H1 (cell line): ENCODE results near the gene PRODH. TPM values are rescaled to one million over a fixed set of nuclear protein-coding genes. Genes with fewer than 3 reads are reported as not detected.
"Not testable (repeated sequence)": the region's sequence is repeated elsewhere in the genome, so short reads cannot be mapped to it uniquely, and the experiment has no call there.

Experiments used
- CTCF ChIA-PET: fragments of 300-600 bp; sonication (Branson Sonifier 250); formaldehyde crosslinking; loops from one replicate; lab custom pipeline; 2021; ENCODE audit not compliant: partially characterized antibody; lab: Charles Lee
- POLR2A ChIA-PET: fragments of 300-600 bp; sonication (Branson Sonifier 250); formaldehyde crosslinking; loops from one replicate; lab custom pipeline; 2021; ENCODE audit warnings: inconsistent platforms; ENCODE audit not compliant: partially characterized antibody; lab: Charles Lee
- DNase-seq, 2 experiments: peaks; one replicate each; pipeline versions ENCODE4 v3.0.0 to v3.0.0-alpha.2; 2010 to 2022; ENCODE audit warnings: low spot score in 2 of 2, low read depth in 1 of 2, mixed read lengths in 1 of 2
- FAIRE-seq: peaks from 2 replicates; lab custom pipeline; 2011; peaks lifted over from hg19 to GRCh38; lab: Jason Lieb, UNC
- H2AFZ ChIP-seq: 2 replicates; pipeline ENCODE4 v1.8.1; 2012; ENCODE audit warnings: low read length, inconsistent platforms
- H2AK5ac ChIP-seq: 2 replicates; pipeline ENCODE4 v1.6.1; 2013; ENCODE audit warnings: low read depth, low read length
- H2BK120ac ChIP-seq: replicated peaks from 2 replicates; pipeline ENCODE3; 2013; ENCODE audit warnings: low read depth, low read length, inconsistent platforms
- H2BK12ac ChIP-seq: 2 replicates; pipeline ENCODE4 v1.6.1; 2013; ENCODE audit warnings: low read depth, low read length
- H2BK15ac ChIP-seq: 2 replicates; pipeline ENCODE4 v1.6.1; 2013; ENCODE audit warnings: low read length
- H2BK20ac ChIP-seq: 2 replicates; pipeline ENCODE4 v1.6.1; 2013; ENCODE audit warnings: low read length
- H2BK5ac ChIP-seq: 2 replicates; pipeline ENCODE4 v1.6.1; 2013; ENCODE audit warnings: low read depth, low read length
- H3K14ac ChIP-seq: 2 replicates; pipeline ENCODE4 v1.6.1; 2013; ENCODE audit warnings: inconsistent platforms; ENCODE audit not compliant: insufficient read length
- H3K18ac ChIP-seq: 2 replicates; pipeline ENCODE4 v1.6.1; 2013; ENCODE audit warnings: low read length; ENCODE audit errors: extremely low read depth
- H3K23ac ChIP-seq: 2 replicates; pipeline ENCODE4 v1.6.1; 2013; ENCODE audit warnings: inconsistent platforms; ENCODE audit not compliant: insufficient read length
- H3K23me2 ChIP-seq: 2 replicates; pipeline ENCODE4 v1.6.1; 2013; ENCODE audit warnings: low read depth, low read length
- H3K27ac ChIP-seq: 2 replicates; pipeline ENCODE4 v1.6.1; 2011; ENCODE audit warnings: low read depth, low read length, inconsistent platforms
- H3K27me3 ChIP-seq, 4 experiments: replicated peaks in 1 of 4; 1 replicate in 1 of 4; 2 replicates in 3 of 4; pipeline versions ENCODE4 v1.6.1 to v1.8.1; 2011 to 2013; ENCODE audit warnings: low read length in 3 of 4, mild to moderate bottlenecking in 3 of 4, inconsistent platforms in 2 of 4, mixed read lengths in 2 of 4, moderate library complexity in 1 of 4; ENCODE audit not compliant: control insufficient read depth in 3 of 4, insufficient read depth in 3 of 4; ENCODE audit errors: extremely low read depth in 1 of 4
- H3K36me3 ChIP-seq, 4 experiments: 2 replicates each; pipeline versions ENCODE4 v1.6.1 to v1.8.1; 2011 to 2013; ENCODE audit warnings: mild to moderate bottlenecking in 4 of 4, low read length in 3 of 4, moderate library complexity in 2 of 4, control low read depth in 1 of 4, inconsistent platforms in 1 of 4; ENCODE audit not compliant: insufficient read depth in 4 of 4, control insufficient read depth in 2 of 4
- H3K4ac ChIP-seq: replicated peaks from 2 replicates; pipeline ENCODE3; 2013; ENCODE audit warnings: low read length, low read depth, mixed read lengths, inconsistent platforms; ENCODE audit not compliant: insufficient read length
- H3K4me1 ChIP-seq, 4 experiments: replicated peaks in 1 of 4; 1 replicate in 1 of 4; 2 replicates in 3 of 4; pipeline versions ENCODE4 v1.6.1 to v1.8.1; 2011 to 2013; ENCODE audit warnings: low read length in 3 of 4, inconsistent platforms in 2 of 4, mixed read lengths in 1 of 4; ENCODE audit not compliant: insufficient read depth in 4 of 4, control insufficient read depth in 3 of 4
- H3K4me2 ChIP-seq, 2 experiments: 2 replicates each; pipeline versions ENCODE4 v1.6.1 to v1.8.1; 2011 to 2013; ENCODE audit warnings: low read depth in 2 of 2, low read length in 2 of 2, control low read depth in 1 of 2, inconsistent platforms in 1 of 2, mild to moderate bottlenecking in 1 of 2; ENCODE audit not compliant: insufficient read depth in 1 of 2
- H3K4me3 ChIP-seq, 4 experiments: fragments of 200-600, 300-600 bp in 1 of 4; sonication (generic), shearing (Covaris generic), sonication (Bioruptor Twin) in 1 of 4; 2 replicates each; pipeline versions ENCODE4 v1.5.1 to v1.8.1; 2011 to 2016; ENCODE audit warnings: low read length in 4 of 4, low read depth in 3 of 4, control low read depth in 2 of 4, inconsistent platforms in 2 of 4, mild to moderate bottlenecking in 2 of 4, mixed read lengths in 1 of 4, moderate library complexity in 1 of 4; ENCODE audit not compliant: insufficient read depth in 2 of 4; ENCODE audit errors: extremely low read depth in 1 of 4
- H3K56ac ChIP-seq: replicated peaks from 2 replicates; pipeline ENCODE3; 2013; ENCODE audit warnings: low read depth, mild to moderate bottlenecking, mixed read lengths, low read length, inconsistent platforms; ENCODE audit not compliant: insufficient read length
- H3K79me1 ChIP-seq: 2 replicates; pipeline ENCODE4 v1.6.1; 2013; ENCODE audit warnings: low read depth, low read length, control low read depth
- H3K79me2 ChIP-seq, 2 experiments: 2 replicates each; pipeline versions ENCODE4 v1.6.1 to v1.8.1; 2012 to 2013; ENCODE audit warnings: low read length in 2 of 2, mild to moderate bottlenecking in 2 of 2, inconsistent platforms in 1 of 2; ENCODE audit not compliant: insufficient read depth in 2 of 2, control insufficient read depth in 1 of 2
- H3K9ac ChIP-seq, 4 experiments: replicated peaks in 1 of 4; 1 replicate in 1 of 4; 2 replicates in 3 of 4; pipeline versions ENCODE4 v1.6.1 to v1.8.1; 2011 to 2013; ENCODE audit warnings: low read depth in 3 of 4, low read length in 3 of 4, control low read depth in 2 of 4, mild to moderate bottlenecking in 2 of 4, moderate library complexity in 2 of 4, inconsistent platforms in 1 of 4; ENCODE audit errors: extremely low read depth in 1 of 4
- H3K9me3 ChIP-seq, 2 experiments: 2 replicates each; pipeline versions ENCODE4 v1.6.1 to v1.8.1; 2012 to 2013; ENCODE audit warnings: mild to moderate bottlenecking in 2 of 2, moderate library complexity in 2 of 2, control low read depth in 1 of 2, inconsistent platforms in 1 of 2, low read depth in 1 of 2, low read length in 1 of 2, mixed read lengths in 1 of 2; ENCODE audit not compliant: insufficient read depth in 2 of 2
- H4K20me1 ChIP-seq, 2 experiments: replicated peaks in 1 of 2; 2 replicates each; pipeline versions ENCODE3 to v1.8.1; 2011 to 2013; ENCODE audit warnings: inconsistent platforms in 2 of 2, low read length in 2 of 2, mild to moderate bottlenecking in 1 of 2; ENCODE audit not compliant: insufficient read depth in 2 of 2, control insufficient read depth in 1 of 2
- H4K5ac ChIP-seq: 2 replicates; pipeline ENCODE4 v1.6.1; 2013; ENCODE audit warnings: low read length, low read depth, mixed read lengths, inconsistent platforms; ENCODE audit not compliant: insufficient read length
- H4K8ac ChIP-seq: 2 replicates; pipeline ENCODE4 v1.8.0; 2013; ENCODE audit warnings: mild to moderate bottlenecking, moderate library complexity, low read length, inconsistent platforms; ENCODE audit not compliant: insufficient read depth; ENCODE audit errors: extremely low read depth
- H4K91ac ChIP-seq: replicated peaks from 2 replicates; pipeline ENCODE3; 2013; ENCODE audit warnings: low read length, mixed read lengths, inconsistent platforms; ENCODE audit not compliant: insufficient read length
- WGBS, 2 experiments: shearing (Covaris generic) in 1 of 2; methylation state at CpG; one replicate each; pipeline versions ENCODE4 v1.1.6 to v1.1.7; 2013 to 2015; ENCODE audit warnings: low lambda C conversion rate in 2 of 2, mixed read lengths in 2 of 2, inconsistent platforms in 1 of 2, low coverage in 1 of 2, missing lambda C conversion rate in 1 of 2; ENCODE audit not compliant: insufficient replicate concordance in 2 of 2, insufficient coverage in 1 of 2, insufficient read length in 1 of 2; ENCODE audit errors: extremely low coverage in 1 of 2, missing lambda C conversion rate in 1 of 2; 5-methylcytosine and 5-hydroxymethylcytosine counted together
- polyA plus RNA-seq, 7 experiments: library from polyadenylated mRNA; depleted of rRNA in 3 of 7; stranded (reverse) in 5 of 7; unstranded in 2 of 7; fragments of >200 nt in 5 of 7; fragments of 200-250 nt in 2 of 7; gene quantifications; 1 replicate in 5 of 7; 2 replicates in 1 of 7; 4 replicates in 1 of 7; pipeline versions ENCODE4 v1.2.1 to v1.2.3, GENCODE V29; 2011 to 2013; ENCODE audit warnings: missing spikeins in 2 of 7, mixed read lengths in 2 of 7
- total RNA-seq: library from RNA; stranded (reverse); fragmentation: NEBNext Ultra II Directional; extraction: Animal tissue kit (Norgen Biotek cat#: 25700); gene quantifications from 2 replicates; pipeline ENCODE4 v1.2.1, GENCODE V29; 2021

Gene PRODH
- total and polyA plus RNA-seq, 2 of the 8 experiments (the other 6 are each of a cell fraction or from before 2014, with no cell fraction given): 27.6 to 45.6 TPM

DNA sequence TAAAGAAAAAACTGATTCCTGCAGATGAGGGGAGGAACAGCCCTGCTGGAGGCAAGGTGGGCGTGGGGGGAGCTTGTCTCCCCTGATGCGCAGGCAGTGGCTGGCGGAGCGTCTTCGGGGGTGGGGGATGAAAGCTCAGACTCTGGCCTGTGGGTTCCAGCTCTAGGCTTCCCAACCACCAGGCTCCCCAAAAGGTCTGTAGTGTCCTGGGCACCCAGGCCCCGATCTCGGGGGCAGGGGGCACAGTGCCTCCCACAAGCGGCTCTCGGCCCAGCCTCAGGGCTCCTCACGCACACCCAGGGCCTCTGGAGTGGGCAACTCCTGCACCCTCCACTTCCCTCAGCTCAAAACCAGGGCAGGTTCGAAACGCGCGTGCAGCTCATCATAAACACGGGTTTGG is 20.9 kb upstream of the PRODH start:
- not testable (repeated sequence) for H3K27me3 ChIP-seq, H3K18ac ChIP-seq, FAIRE-seq

More for the DNA sequence above, 20.9 kb upstream of the PRODH start:
- H2BK12ac ChIP-seq, H2BK5ac ChIP-seq, H3K79me2 ChIP-seq, H2AK5ac ChIP-seq, H3K79me1 ChIP-seq, H3K4me2 ChIP-seq, H3K36me3 ChIP-seq, DNase-seq, H3K23ac ChIP-seq, H2BK15ac ChIP-seq, H2BK20ac ChIP-seq, H3K4me1 ChIP-seq, H3K9ac ChIP-seq, H3K9me3 ChIP-seq, H4K5ac ChIP-seq, H4K20me1 ChIP-seq, H3K14ac ChIP-seq, H3K27ac ChIP-seq, H4K8ac ChIP-seq, H2AFZ ChIP-seq, H3K56ac ChIP-seq, H2BK120ac ChIP-seq, H3K4ac ChIP-seq, H4K91ac ChIP-seq, H3K23me2 ChIP-seq, H3K4me3 ChIP-seq: not testable (repeated sequence)
- POLR2A ChIA-PET: interaction anchor here (0.7 kb wide), 1 partner anchor 8 kb away, joined by 3 read pairs; no protein-coding TSS in a partner anchor
- CTCF ChIA-PET: interaction anchor here (0.7 to 1.5 kb wide), 4 partner anchors 21 to 41 kb away, joined by 3 to 5 read pairs (median 4); no protein-coding TSS in a partner anchor
- 90% methylated on average over 11 of the region's 15 CpGs; no CpG with 5 or more reads in 1 of the 2 experiments for WGBS, 2 experiments
